Activated T-cell treated with anti-CD3 and anti-CD28 coated beads for 1 hour (primary cell): ENCODE results near the gene BTBD9.

Experiments used
- DNase-seq: peaks from one replicate; pipeline ENCODE4 v3.0.0-alpha.2; 2020; ENCODE audit warnings: low read depth

The BTBD9 gene

GRCh38 chr6:38481211-38481836 lies 158.4 kb downstream of the BTBD9 start:
- DNase-seq, result no peak

DNA sequence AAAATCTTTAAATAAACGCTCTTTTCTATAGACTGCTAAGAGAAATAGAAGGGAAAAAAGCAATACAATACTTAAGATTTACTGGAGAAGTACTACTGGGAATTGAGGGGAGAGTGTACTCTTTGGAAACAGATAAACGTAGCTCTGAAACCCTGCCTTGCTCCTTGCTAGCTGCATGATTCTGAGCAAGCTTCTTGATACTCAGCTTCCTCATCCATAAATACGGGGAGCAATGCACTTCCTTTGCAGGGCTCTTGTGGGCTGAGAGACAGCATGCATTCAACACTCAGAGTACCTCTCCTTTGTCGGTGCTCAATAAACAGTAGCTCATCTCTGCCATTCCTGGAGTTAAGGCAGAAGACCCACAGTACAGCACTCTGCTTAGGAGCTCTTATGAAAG lies 159.7 kb downstream of the BTBD9 start:
- DNase-seq, result no peak

- no peak for DNase-seq
Measured at GRCh38 chr6:38479331-38479730, 160.4 kb downstream of the BTBD9 start.

DNA sequence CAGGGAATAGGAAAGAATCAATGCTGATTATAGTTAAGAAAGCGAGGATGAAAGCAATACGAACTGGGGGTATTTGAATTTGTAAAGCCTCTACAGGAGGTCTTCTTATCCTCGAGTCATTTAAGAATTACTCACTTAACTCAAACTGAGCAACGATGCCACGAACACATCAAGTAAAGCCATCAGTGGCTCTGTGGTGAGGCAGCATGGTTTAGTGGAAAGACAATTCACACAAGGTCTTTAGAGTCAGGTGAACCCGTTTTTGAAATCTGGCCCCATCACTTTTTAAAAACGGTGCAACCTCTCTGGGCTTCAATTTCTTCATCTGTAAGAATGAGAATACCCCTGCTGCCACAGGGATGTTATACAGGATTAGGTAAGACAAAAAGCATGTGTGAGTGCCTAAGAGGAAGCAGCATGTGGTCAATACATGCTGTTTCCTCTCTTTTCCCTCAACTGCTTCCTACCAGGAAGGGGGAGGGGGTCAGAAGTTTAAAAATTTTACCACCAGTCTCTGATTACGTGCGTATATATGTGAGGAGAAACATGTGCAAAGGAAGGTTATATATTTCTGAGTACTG lies 162.0 kb downstream of the BTBD9 start:
- DNase-seq, result no peak

- DNase-seq, result no peak
Measured at GRCh38 chr6:38476888-38477287, 162.8 kb downstream of the BTBD9 start.

GRCh38 chr6:38476141-38476540 lies 163.6 kb downstream of the BTBD9 start:
- DNase-seq, result no peak

GRCh38 chr6:38470548-38470947 lies 169.2 kb downstream of the BTBD9 start:
- DNase-seq, result no peak

- no peak for DNase-seq
Measured at GRCh38 chr6:38467566-38467965, 172.2 kb downstream of the BTBD9 start.

- no peak for DNase-seq
Measured at GRCh38 chr6:38460186-38460585, 179.5 kb downstream of the BTBD9 start.

- no peak for DNase-seq
Measured at GRCh38 chr6:38459291-38459690, 180.4 kb downstream of the BTBD9 start.

- no peak for DNase-seq
Measured at GRCh38 chr6:38453861-38454260, 185.9 kb downstream of the BTBD9 start.

GRCh38 chr6:38452816-38453660 lies 186.7 kb downstream of the BTBD9 start:
- no peak for DNase-seq

- DNase-seq, result no peak
Measured at GRCh38 chr6:38450717-38451116, 189.0 kb downstream of the BTBD9 start.

DNA sequence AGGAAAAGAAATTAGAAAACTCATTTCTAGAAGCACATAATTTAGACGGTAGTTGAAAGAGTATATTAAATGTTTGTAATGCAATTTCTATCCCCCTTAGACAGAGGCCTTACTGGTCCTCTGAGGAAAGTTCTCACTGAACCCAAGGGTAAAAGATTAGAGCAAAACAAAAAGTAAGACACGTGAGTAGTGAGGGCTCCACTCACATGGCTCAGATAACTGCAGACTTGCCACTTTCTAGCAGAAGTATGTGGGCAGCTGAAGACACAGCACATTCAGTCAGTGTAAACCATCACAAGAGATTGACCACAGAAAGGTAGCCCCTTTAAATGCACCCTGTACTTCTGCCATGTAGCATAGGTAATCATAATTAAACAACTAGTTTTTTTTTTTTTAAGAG lies 193.8 kb downstream of the BTBD9 start:
- DNase-seq, result no peak

DNA sequence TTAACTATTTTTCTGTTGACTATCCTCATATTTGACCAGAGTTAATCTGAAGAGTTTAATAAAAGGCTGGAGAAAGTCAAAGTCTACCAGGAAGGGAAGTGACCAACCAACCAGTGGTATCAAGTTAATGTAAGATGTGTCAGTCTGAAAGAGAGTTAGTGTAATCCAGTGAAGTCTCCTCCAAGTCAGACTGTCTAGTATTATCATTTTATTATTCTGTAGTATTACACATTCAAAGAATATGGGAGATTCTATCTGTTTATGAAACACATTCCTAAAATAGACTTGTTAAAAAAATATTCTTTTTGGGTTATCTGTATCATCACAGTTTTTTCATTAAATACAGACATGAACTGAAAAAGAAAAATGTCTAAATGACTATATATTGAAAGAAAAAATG lies 194.4 kb downstream of the BTBD9 start:
- DNase-seq, result no peak

GRCh38 chr6:38443352-38444144 lies 196.2 kb downstream of the BTBD9 start:
- DNase-seq, result no peak

- no peak for DNase-seq
Measured at GRCh38 chr6:38438097-38438496, 201.6 kb downstream of the BTBD9 start.

GRCh38 chr6:38436726-38437465 lies 202.8 kb downstream of the BTBD9 start:
- no peak for DNase-seq

GRCh38 chr6:38435330-38435729 lies 204.4 kb downstream of the BTBD9 start:
- DNase-seq, result no peak

DNA sequence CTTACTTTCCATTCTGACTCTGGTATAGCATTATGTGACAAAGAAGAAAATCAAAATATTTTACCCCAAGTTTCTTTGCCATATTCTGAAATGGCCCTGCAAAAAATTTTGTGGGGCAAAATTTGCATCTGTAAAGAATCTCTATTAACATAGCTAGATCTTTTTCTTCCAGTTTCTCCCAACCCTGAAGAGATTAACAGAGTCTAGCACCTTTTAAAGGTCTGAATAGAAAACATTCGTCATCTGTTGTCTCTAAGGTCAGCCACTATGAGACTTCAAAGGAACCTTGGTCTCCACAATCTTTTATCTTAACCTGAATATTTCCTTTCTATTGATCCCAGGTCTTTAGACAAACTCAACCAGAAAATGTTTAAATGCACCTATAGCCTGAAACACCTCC lies 205.7 kb downstream of the BTBD9 start:
- DNase-seq, result no peak

DNA sequence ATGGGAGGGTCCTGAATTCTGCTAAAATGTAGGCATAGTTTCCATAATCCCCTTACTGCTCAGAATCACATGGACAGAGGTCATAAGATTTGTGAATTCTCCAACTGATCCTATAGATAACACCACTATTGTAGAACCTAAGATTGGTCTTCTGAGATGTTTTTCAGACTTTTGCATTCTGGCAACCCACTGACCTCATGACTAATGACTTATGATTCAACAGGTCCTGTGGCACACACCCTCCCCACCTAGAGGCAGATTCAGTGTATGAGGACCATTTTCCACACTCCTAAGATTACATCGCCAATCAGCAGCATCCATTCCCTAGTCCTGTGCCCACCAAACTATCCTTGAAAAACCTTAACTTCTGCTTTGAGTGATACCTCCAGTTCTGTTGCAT lies 207.2 kb downstream of the BTBD9 start:
- no peak for DNase-seq

DNA sequence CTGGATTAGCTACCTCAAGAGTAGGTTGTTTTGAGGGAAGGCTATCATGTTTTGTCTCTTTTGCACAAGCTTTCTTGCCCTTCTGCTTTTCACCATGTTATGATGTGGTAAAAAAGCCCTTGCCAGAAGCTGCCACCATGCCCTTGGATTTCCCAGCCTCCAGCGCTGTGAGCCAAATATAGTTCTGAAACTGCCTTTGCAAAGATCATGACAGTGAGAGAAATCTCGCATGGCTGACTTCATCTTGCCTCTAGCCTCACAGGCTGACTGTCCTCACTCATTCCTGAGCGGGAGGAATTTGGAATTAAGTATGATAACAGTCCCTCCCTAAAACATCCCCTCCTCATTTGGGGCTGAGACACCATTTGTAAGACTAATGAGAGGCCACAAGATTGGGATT lies 207.7 kb downstream of the BTBD9 start:
- DNase-seq, result no peak
